Endothelial cell of umbilical vein (primary cell): ENCODE data around the gene BPIFB3. TPM values are rescaled to one million over a fixed set of nuclear protein-coding genes. Genes with fewer than 3 reads are reported as not detected.

ENCODE experiments used
- BruUV-seq: library from RNA; stranded (reverse); fragments of 400-500 nt; replicated peaks from 2 replicates; lab custom pipeline; 2021; lab: Mats Ljungman, UMichigan
- CTCF ChIA-PET: fragments of 300-600, 350-600 bp; sonication (Branson Sonifier 250); formaldehyde crosslinking; loops from one replicate; lab custom pipeline; 2021; ENCODE audit warnings: antibody characterized with exemption, inconsistent platforms; lab: Charles Lee
- POLR2A ChIA-PET: fragments of 300-600, 350-600 bp; sonication (Branson Sonifier 250); formaldehyde crosslinking; loops from one replicate; lab custom pipeline; 2021; ENCODE audit warnings: antibody characterized with exemption, inconsistent platforms; lab: Charles Lee
- DNase-seq: peaks from one replicate; pipeline ENCODE4 v3.0.0-alpha.2; 2011; ENCODE audit warnings: low read depth, low spot score
- FAIRE-seq: peaks from 2 replicates; lab custom pipeline; 2011; peaks lifted over from hg19 to GRCh38; lab: Jason Lieb, UNC
- H2AFZ ChIP-seq: 2 replicates; pipeline ENCODE4 v1.6.0; 2012; ENCODE audit warnings: low read depth, low read length, control low read depth, inconsistent platforms
- H3K27ac ChIP-seq: 2 replicates; pipeline ENCODE4 v1.5.1; 2011; ENCODE audit warnings: low read depth, mild to moderate bottlenecking, control low read depth, low read length, moderate library complexity; ENCODE audit not compliant: insufficient read depth
- H3K27me3 ChIP-seq, 2 experiments: 2 replicates each; pipeline versions ENCODE4 v1.6.0 to v1.6.1; 2011; ENCODE audit warnings: low read length in 2 of 2, mixed read lengths in 1 of 2; ENCODE audit not compliant: control insufficient read depth in 2 of 2, insufficient read depth in 2 of 2
- H3K36me3 ChIP-seq, 2 experiments: 2 replicates in 1 of 2; 3 replicates in 1 of 2; pipeline ENCODE4 v1.5.1; 2011; ENCODE audit warnings: low read length in 2 of 2, mild to moderate bottlenecking in 1 of 2, moderate library complexity in 1 of 2; ENCODE audit not compliant: control insufficient read depth in 2 of 2, insufficient read depth in 2 of 2; ENCODE audit errors: extremely low read depth in 1 of 2
- H3K4me1 ChIP-seq: 3 replicates; pipeline ENCODE4 v1.5.1; 2011; ENCODE audit warnings: mild to moderate bottlenecking, low read length; ENCODE audit not compliant: control insufficient read depth, insufficient read depth; ENCODE audit errors: extremely low read depth
- H3K4me2 ChIP-seq: 2 replicates; pipeline ENCODE4 v1.6.1; 2011; ENCODE audit warnings: low read length, control low read depth, mixed read lengths; ENCODE audit not compliant: insufficient read depth
- H3K4me3 ChIP-seq, 3 experiments: fragments of 200-600 bp in 1 of 3; sonication (generic), shearing (Covaris generic) in 1 of 3; replicated peaks in 1 of 3; 2 replicates each; pipeline ENCODE4 v1.5.1; 2011 to 2016; ENCODE audit warnings: control low read depth in 3 of 3, low read length in 3 of 3, mild to moderate bottlenecking in 2 of 3, inconsistent platforms in 1 of 3, low read depth in 1 of 3, moderate library complexity in 1 of 3; ENCODE audit not compliant: insufficient read depth in 1 of 3
- H3K79me2 ChIP-seq: 2 replicates; pipeline ENCODE4 v1.6.0; 2012; ENCODE audit warnings: low read length, inconsistent platforms; ENCODE audit not compliant: control insufficient read depth, insufficient read depth
- H3K9ac ChIP-seq: replicated peaks from 2 replicates; pipeline ENCODE3; 2011; ENCODE audit warnings: low read length, control low read depth; ENCODE audit not compliant: insufficient read depth; ENCODE audit errors: extremely low read depth
- H3K9me1 ChIP-seq: replicated peaks from 3 replicates; pipeline ENCODE4 v1.6.0; 2011; ENCODE audit warnings: mild to moderate bottlenecking, low read length; ENCODE audit not compliant: control insufficient read depth, insufficient read depth; ENCODE audit errors: extremely low read depth
- H3K9me3 ChIP-seq: replicated peaks from 2 replicates; pipeline ENCODE4 v1.5.1; 2012; ENCODE audit warnings: low read length, inconsistent platforms; ENCODE audit not compliant: control insufficient read depth, insufficient read depth
- H4K20me1 ChIP-seq: replicated peaks from 2 replicates; pipeline ENCODE3; 2011; ENCODE audit warnings: mild to moderate bottlenecking, low read length; ENCODE audit not compliant: control insufficient read depth, insufficient read depth; ENCODE audit errors: extremely low read depth
- EZH2 ChIP-seq: IDR thresholded peaks from 2 replicates; pipeline ENCODE4 v1.6.1; 2012; ENCODE audit warnings: borderline replicate concordance, low read depth, mild to moderate bottlenecking, moderate library complexity, low read length, inconsistent platforms; ENCODE audit not compliant: severe bottlenecking
- FOS ChIP-seq: IDR thresholded peaks from 2 replicates; pipeline ENCODE4 v1.6.1; 2011; ENCODE audit warnings: mild to moderate bottlenecking, low read length, moderate library complexity, borderline replicate concordance; ENCODE audit not compliant: insufficient read depth
- GATA2 ChIP-seq: IDR thresholded peaks from 2 replicates; pipeline ENCODE4 v1.7.0; 2011; ENCODE audit warnings: low read depth, mild to moderate bottlenecking, moderate library complexity, mixed read lengths, low read length; ENCODE audit not compliant: insufficient read length, insufficient read depth
- JUN ChIP-seq: IDR thresholded peaks from 2 replicates; pipeline ENCODE4 v1.6.1; 2011; ENCODE audit warnings: borderline replicate concordance, low read depth; ENCODE audit not compliant: insufficient read length, insufficient read depth
- MYC ChIP-seq: IDR thresholded peaks from one replicate; pipeline ENCODE4 v1.6.1; 2011; ENCODE audit warnings: mild to moderate bottlenecking, low read depth, low read length
- POLR2A ChIP-seq: IDR thresholded peaks from 2 replicates; pipeline ENCODE4 v1.6.1; 2012; ENCODE audit warnings: low read depth, mild to moderate bottlenecking, control low read depth, low read length
- POLR2AphosphoS5 ChIP-seq: IDR thresholded peaks from 2 replicates; pipeline ENCODE4 v1.6.1; 2012; ENCODE audit warnings: low read depth, mild to moderate bottlenecking, control low read depth, low read length, moderate library complexity; ENCODE audit not compliant: insufficient read depth
- dilution Hi-C: fragments of 300-500 bp; cut with MboI; formaldehyde crosslinking; loops from one replicate; pipeline ENCODE4 v1.15.0; 2019; ENCODE audit warnings: low sequenced_read_pairs; ENCODE audit not compliant: extremely low pct_ligation_motif_present
- intact Hi-C: fragments of 100-400 bp; cut with micrococcal nuclease; formaldehyde crosslinking; loops from one replicate; pipeline ENCODE4 v1.10.0; 2022
- polyA plus RNA-seq, 4 experiments: library from polyadenylated mRNA; depleted of rRNA in 3 of 4; stranded (reverse) in 3 of 4; unstranded in 1 of 4; fragments of >200 nt; gene quantifications; 2 replicates each; pipeline versions ENCODE4 v1.2.1 to v1.2.3, GENCODE V29; 2011 to 2012; ENCODE audit warnings: missing spikeins in 1 of 4
- total RNA-seq: library from RNA; stranded (reverse); gene quantifications from 2 replicates; pipeline ENCODE4 v1.2.3, GENCODE V29; 2021
- TF ChIP-seq, protein P1 (sequence below): IDR thresholded peaks from 2 replicates; pipeline ENCODE4 v1.6.1; 2011; ENCODE audit not compliant: insufficient read depth, insufficient read length
- TF ChIP-seq, protein P2 (sequence below), 2 donors: IDR thresholded peaks; 1 replicate in 1 of 2; 2 replicates in 1 of 2; pipeline ENCODE4 v1.5.1; 2011; ENCODE audit warnings: low read length in 2 of 2, mild to moderate bottlenecking in 2 of 2, moderate library complexity in 2 of 2, control low read depth in 1 of 2, inconsistent platforms in 1 of 2, low read depth in 1 of 2; ENCODE audit not compliant: insufficient read depth in 1 of 2; ENCODE audit errors: extremely low read depth in 1 of 2

Gene BPIFB3
- total and polyA plus RNA-seq, 2 donors (not counting 3 experiments of a cell fraction or from before 2014, with no cell fraction given), result not detected

DNA sequence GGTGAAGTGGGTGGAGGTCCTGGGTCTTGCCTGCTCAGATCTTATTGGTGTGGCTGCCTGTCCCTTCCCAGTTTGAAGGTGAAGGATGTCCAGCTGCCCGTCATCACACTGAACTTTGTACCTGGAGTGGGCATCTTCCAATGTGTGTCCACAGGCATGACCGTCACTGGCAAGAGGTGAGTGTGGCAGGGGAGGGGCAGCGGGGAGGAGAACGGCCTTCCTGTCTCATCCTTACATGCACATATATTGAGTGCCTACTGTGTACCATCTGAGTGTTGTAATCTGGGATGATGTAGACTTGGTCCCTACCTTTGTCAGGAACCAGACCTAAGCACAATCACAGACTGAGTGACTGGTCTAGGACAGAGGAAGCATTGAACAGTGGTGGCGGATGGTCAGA, 19.6 kb upstream of the BPIFB3 start:
- no peak overlapping the region for H3K4me3 ChIP-seq
- H3K4me1 ChIP-seq, result no peaks in the 10 kb centered on the region
- no peaks in the 10 kb centered on the region for H3K9me3 ChIP-seq
- H3K9ac ChIP-seq, result no peak overlapping the region
- DNase-seq (no peak), FAIRE-seq (no peak)
- intact Hi-C loops, result no loop called here
- H3K79me2 ChIP-seq, result no peaks in the 10 kb centered on the region
- BruUV-seq, result no TSS peak
- POLR2A ChIA-PET, result no interaction called here
- dilution Hi-C loops, result no loop called here
- H4K20me1 ChIP-seq, result no peaks in the 10 kb centered on the region
- H2AFZ ChIP-seq, result no peak overlapping the region
- CTCF ChIA-PET, result no interaction called here
- H3K9me1 ChIP-seq, result no peaks in the 10 kb centered on the region
- H3K27me3 ChIP-seq, result no peaks in the 10 kb centered on the region
- H3K4me2 ChIP-seq, result no peak overlapping the region
- no peak overlapping the region for H3K27ac ChIP-seq
- TF ChIP-seq, protein P1, sequence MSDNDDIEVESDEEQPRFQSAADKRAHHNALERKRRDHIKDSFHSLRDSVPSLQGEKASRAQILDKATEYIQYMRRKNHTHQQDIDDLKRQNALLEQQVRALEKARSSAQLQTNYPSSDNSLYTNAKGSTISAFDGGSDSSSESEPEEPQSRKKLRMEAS, result no peak
- TF ChIP-seq POLR2AphosphoS5 (no peak), FOS (no peak), EZH2 (no peak), MYC (no peak), POLR2A (no peak), JUN (no peak), GATA2 (no peak)
- TF ChIP-seq, protein P2, sequence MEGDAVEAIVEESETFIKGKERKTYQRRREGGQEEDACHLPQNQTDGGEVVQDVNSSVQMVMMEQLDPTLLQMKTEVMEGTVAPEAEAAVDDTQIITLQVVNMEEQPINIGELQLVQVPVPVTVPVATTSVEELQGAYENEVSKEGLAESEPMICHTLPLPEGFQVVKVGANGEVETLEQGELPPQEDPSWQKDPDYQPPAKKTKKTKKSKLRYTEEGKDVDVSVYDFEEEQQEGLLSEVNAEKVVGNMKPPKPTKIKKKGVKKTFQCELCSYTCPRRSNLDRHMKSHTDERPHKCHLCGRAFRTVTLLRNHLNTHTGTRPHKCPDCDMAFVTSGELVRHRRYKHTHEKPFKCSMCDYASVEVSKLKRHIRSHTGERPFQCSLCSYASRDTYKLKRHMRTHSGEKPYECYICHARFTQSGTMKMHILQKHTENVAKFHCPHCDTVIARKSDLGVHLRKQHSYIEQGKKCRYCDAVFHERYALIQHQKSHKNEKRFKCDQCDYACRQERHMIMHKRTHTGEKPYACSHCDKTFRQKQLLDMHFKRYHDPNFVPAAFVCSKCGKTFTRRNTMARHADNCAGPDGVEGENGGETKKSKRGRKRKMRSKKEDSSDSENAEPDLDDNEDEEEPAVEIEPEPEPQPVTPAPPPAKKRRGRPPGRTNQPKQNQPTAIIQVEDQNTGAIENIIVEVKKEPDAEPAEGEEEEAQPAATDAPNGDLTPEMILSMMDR (IDR thresholded peaks at IDR 0.05; ENCODE audit: extremely low read depth in 1 of 2, insufficient read depth in 1 of 2, low read depth in 1 of 2, low read length in 2 of 2), result no peak
- no peaks in the 10 kb centered on the region for H3K36me3 ChIP-seq
